IMR-90 (cell line): ENCODE data around the gene CCDC40. TPM values are rescaled to one million over a fixed set of nuclear protein-coding genes. Genes with fewer than 3 reads are reported as not detected.

Source experiments
- ATAC-seq: fragments of 200-7000 bp; cut with Tn5 transposase; 2 replicates; pipeline ENCODE4 v1.9.1; 2020; ENCODE audit warnings: low read depth, mild to moderate bottlenecking, moderate library complexity
- BruUV-seq: library from RNA; stranded (reverse); fragments of 400-500 nt; replicated peaks from 2 replicates; lab custom pipeline; 2021; lab: Mats Ljungman, UMichigan
- CTCF ChIA-PET: fragments of 300-600 bp; formaldehyde crosslinking; extraction: SDS; loops from one replicate; lab custom pipeline; 2021; ENCODE audit warnings: antibody characterized with exemption; lab: Yijun Ruan, JAX
- POLR2A ChIA-PET: fragments of 300-600 bp; sonication (Branson Sonifier 250); formaldehyde crosslinking; loops from one replicate; lab custom pipeline; 2022; ENCODE audit warnings: antibody characterized with exemption; ENCODE audit not compliant: unreplicated experiment; lab: Charles Lee
- DNase-seq: peaks from one replicate; pipeline ENCODE4 v3.0.0; 2013
- H2AFZ ChIP-seq: replicated peaks from 2 replicates; pipeline ENCODE3; 2013; ENCODE audit warnings: low read length, mild to moderate bottlenecking; ENCODE audit not compliant: poor library complexity
- H2AK5ac ChIP-seq: 2 replicates; pipeline ENCODE4 v1.6.1; 2013; ENCODE audit warnings: low read depth, low read length, inconsistent platforms
- H2AK9ac ChIP-seq: replicated peaks from 2 replicates; pipeline ENCODE3; 2013; ENCODE audit warnings: mild to moderate bottlenecking, low read depth, low read length, moderate library complexity; ENCODE audit not compliant: poor library complexity
- H2BK120ac ChIP-seq: 2 replicates; pipeline ENCODE4 v1.6.1; 2013; ENCODE audit warnings: low read depth, low read length, inconsistent platforms
- H2BK15ac ChIP-seq: 3 replicates; pipeline ENCODE4 v1.6.1; 2013; ENCODE audit warnings: low read depth, low read length, inconsistent platforms
- H2BK20ac ChIP-seq: 2 replicates; pipeline ENCODE4 v1.6.1; 2013; ENCODE audit warnings: low read depth, mild to moderate bottlenecking, inconsistent platforms, low read length, moderate library complexity
- H2BK5ac ChIP-seq: 2 replicates; pipeline ENCODE4 v1.6.1; 2013; ENCODE audit warnings: mild to moderate bottlenecking, low read depth, low read length, inconsistent platforms; ENCODE audit not compliant: poor library complexity, severe bottlenecking
- H3K14ac ChIP-seq: replicated peaks from 2 replicates; pipeline ENCODE4 v1.6.1; 2013; ENCODE audit warnings: low read depth, low read length, inconsistent platforms
- H3K18ac ChIP-seq: 2 replicates; pipeline ENCODE4 v1.6.1; 2013; ENCODE audit warnings: low read depth, low read length, control low read depth
- H3K23ac ChIP-seq: 2 replicates; pipeline ENCODE4 v1.6.1; 2013; ENCODE audit warnings: low read depth, low read length, inconsistent platforms
- H3K27ac ChIP-seq: 2 replicates; pipeline ENCODE4 v1.5.1; 2013; ENCODE audit warnings: mild to moderate bottlenecking, control low read depth, low read length; ENCODE audit not compliant: insufficient read depth
- H3K27me3 ChIP-seq: 2 replicates; pipeline ENCODE4 v1.6.1; 2013; ENCODE audit warnings: low read length; ENCODE audit not compliant: control insufficient read depth, insufficient read depth
- H3K36me3 ChIP-seq: 2 replicates; pipeline ENCODE4 v1.6.1; 2013; ENCODE audit warnings: low read length, mixed read lengths; ENCODE audit not compliant: control insufficient read depth, insufficient read depth
- H3K4ac ChIP-seq: 2 replicates; pipeline ENCODE4 v1.6.1; 2013; ENCODE audit warnings: low read depth, low read length, inconsistent platforms
- H3K4me1 ChIP-seq: 2 replicates; pipeline ENCODE4 v1.6.1; 2013; ENCODE audit warnings: low read length, mixed read lengths; ENCODE audit not compliant: control insufficient read depth, insufficient read depth
- H3K4me2 ChIP-seq: 2 replicates; pipeline ENCODE4 v1.6.1; 2013; ENCODE audit warnings: low read depth, mild to moderate bottlenecking, control low read depth, low read length, moderate library complexity
- H3K4me3 ChIP-seq: 2 replicates; pipeline ENCODE4 v1.5.1; 2013; ENCODE audit warnings: low read depth, mild to moderate bottlenecking, control low read depth, low read length, moderate library complexity; ENCODE audit not compliant: insufficient read depth
- H3K56ac ChIP-seq: 2 replicates; pipeline ENCODE4 v1.6.1; 2013; ENCODE audit warnings: low read length, inconsistent platforms; ENCODE audit not compliant: insufficient read depth; ENCODE audit errors: extremely low read depth
- H3K79me1 ChIP-seq, 2 experiments: 2 replicates each; pipeline ENCODE4 v1.6.1; 2013; ENCODE audit warnings: low read length in 2 of 2, inconsistent platforms in 1 of 2, low read depth in 1 of 2
- H3K9ac ChIP-seq: 2 replicates; pipeline ENCODE4 v1.6.1; 2013; ENCODE audit warnings: low read depth, low read length, control low read depth
- H3K9me1 ChIP-seq: 2 replicates; pipeline ENCODE4 v1.6.1; 2013; ENCODE audit warnings: low read length, inconsistent platforms; ENCODE audit not compliant: insufficient read depth
- H3K9me3 ChIP-seq: 2 replicates; pipeline ENCODE4 v1.6.1; 2013; ENCODE audit warnings: low read length; ENCODE audit not compliant: control insufficient read depth, insufficient read depth
- H4K20me1 ChIP-seq: 2 replicates; pipeline ENCODE4 v1.6.1; 2013; ENCODE audit warnings: low read length, inconsistent platforms; ENCODE audit not compliant: insufficient read depth
- H4K5ac ChIP-seq: 2 replicates; pipeline ENCODE4 v1.6.1; 2013; ENCODE audit warnings: mild to moderate bottlenecking, low read depth, low read length, control low read depth
- H4K8ac ChIP-seq, 2 experiments: 2 replicates each; pipeline ENCODE4 v1.6.1; 2013; ENCODE audit warnings: low read depth in 2 of 2, low read length in 2 of 2, control low read depth in 1 of 2, inconsistent platforms in 1 of 2
- H4K91ac ChIP-seq: 2 replicates; pipeline ENCODE4 v1.6.1; 2013; ENCODE audit warnings: low read depth, low read length, inconsistent platforms; ENCODE audit not compliant: insufficient read depth
- CEBPB ChIP-seq: IDR thresholded peaks from 2 replicates; pipeline ENCODE4 v1.6.1; 2012; ENCODE audit warnings: low read depth, low read length, improper control_type of control experiment
- CTCF ChIP-seq: conservative IDR thresholded peaks from 2 replicates; pipeline ENCODE4 v1.5.1; 2012; ENCODE audit warnings: mild to moderate bottlenecking, low read depth, low read length, improper control_type of control experiment
- ELK1 ChIP-seq: fragments of 150-350 bp; IDR thresholded peaks from 2 replicates; pipeline ENCODE4 v1.6.1; 2016; ENCODE audit warnings: low read depth, mild to moderate bottlenecking, low read length, moderate library complexity, borderline replicate concordance
- FOS ChIP-seq: fragments of 150-350 bp; IDR thresholded peaks from 2 replicates; pipeline ENCODE4 v1.6.1; 2016; ENCODE audit warnings: low read depth, low read length
- MAZ ChIP-seq: IDR thresholded peaks from 2 replicates; pipeline ENCODE4 v1.6.1; 2012; ENCODE audit warnings: low read depth, mild to moderate bottlenecking, low read length, improper control_type of control experiment, moderate library complexity, borderline replicate concordance
- MXI1 ChIP-seq: IDR thresholded peaks from 2 replicates; pipeline ENCODE4 v1.6.1; 2012; ENCODE audit warnings: low read depth, mild to moderate bottlenecking, low read length, moderate library complexity, borderline replicate concordance
- RCOR1 ChIP-seq: IDR thresholded peaks from 2 replicates; pipeline ENCODE4 v1.6.1; 2012; ENCODE audit warnings: mild to moderate bottlenecking, low read length, improper control_type of control experiment; ENCODE audit not compliant: insufficient replicate concordance
- USF2 ChIP-seq: fragments of 150-350 bp; IDR thresholded peaks from 2 replicates; pipeline ENCODE4 v1.6.1; 2017; ENCODE audit warnings: mild to moderate bottlenecking, antibody characterized with exemption, low read length, low read depth
- WGBS, 2 experiments: methylation state at CpG; one replicate each; pipeline versions ENCODE4 v1.1.5 to v1.1.7; 2013; ENCODE audit warnings: missing lambda C conversion rate in 2 of 2; ENCODE audit not compliant: insufficient read length in 1 of 2; ENCODE audit errors: extremely low coverage in 2 of 2; 5-methylcytosine and 5-hydroxymethylcytosine counted together
- dilution Hi-C: fragments of 300-500 bp; cut with HindIII; formaldehyde crosslinking; loops from one replicate; pipeline ENCODE4 v1.14.3; 2018; ENCODE audit warnings: low sequenced_read_pairs; ENCODE audit not compliant: unreplicated experiment
- in situ Hi-C: fragments of 300-500 bp; cut with MboI; formaldehyde crosslinking; loops from 3 replicates; pipeline ENCODE4 v1.14.3; 2019; ENCODE audit warnings: low sequenced_read_pairs, inconsistent platforms, mixed read lengths
- intact Hi-C: fragments of 100-400 bp; cut with micrococcal nuclease; formaldehyde crosslinking; loops from 2 replicates; pipeline ENCODE4 v1.10.0; 2022
- polyA plus RNA-seq, 3 experiments: library from polyadenylated mRNA; depleted of rRNA; stranded (reverse); fragments of >200 nt; gene quantifications; 2 replicates each; pipeline ENCODE4 v1.2.3, GENCODE V29; 2012; ENCODE audit warnings: low replicate concordance in 1 of 3
- total RNA-seq: library from RNA; depleted of rRNA; stranded (reverse); fragments of >200 nt; gene quantifications from 2 replicates; pipeline ENCODE4 v1.2.3, GENCODE V29; 2012

The CCDC40 gene
- total and polyA plus RNA-seq, 2 of the 4 experiments (the other 2 are of a cell fraction): 0.90 to 4.7 TPM

GRCh38 chr17:80097127-80097621 lies 60.7 kb downstream of the CCDC40 start:
- Histone ChIP-seq H2BK5ac (no peak overlapping the region), H3K27me3 (peaks cover 2% of the 10 kb centered on the region), H2BK120ac (no peak overlapping the region), H2AK9ac (peak overlapping the region; percentile 52), H3K56ac (no peak overlapping the region), H3K4me2 (no peak overlapping the region), H3K18ac (no peak overlapping the region), H4K5ac (no peak overlapping the region), H3K4me1 (peaks cover 2% of the 10 kb centered on the region), H2BK15ac (no peak overlapping the region), H3K27ac (no peak overlapping the region), H3K9me1 (peaks cover 4% of the 10 kb centered on the region), H3K9me3 (no peaks in the 10 kb centered on the region), H2AFZ (peak overlapping the region; percentile 33), H3K36me3 (no peaks in the 10 kb centered on the region), H3K23ac (no peak overlapping the region), H2AK5ac (no peak overlapping the region), H2BK20ac (no peak overlapping the region), H3K4ac (no peak overlapping the region), H4K20me1 (no peaks in the 10 kb centered on the region), H3K4me3 (no peak overlapping the region), H3K79me1 (peaks cover 0 to 7% of the 10 kb centered on the region in 2 experiments; a peak in 3 of 4 replicates), H3K9ac (no peak overlapping the region), H4K8ac (no peak overlapping the region), H3K14ac (no peak overlapping the region), H4K91ac (no peak overlapping the region)
- POLR2A ChIA-PET: no interaction called here
- dilution Hi-C loops: no loop called here
- WGBS, 2 experiments: 68% methylated on average over 8 of the region's 17 CpGs; no CpG with 5 or more reads in 1 of the 2 experiments
- TF ChIP-seq MXI1: no peak
- TF ChIP-seq CEBPB: no peak
- no peak for TF ChIP-seq RCOR1
- no peak for TF ChIP-seq FOS
- TF ChIP-seq USF2: no peak
- TF ChIP-seq ELK1: no peak
- TF ChIP-seq CTCF: no peak
- no peak for TF ChIP-seq MAZ
- intact Hi-C loops: no loop called here
- CTCF ChIA-PET: no interaction called here
- BruUV-seq: no TSS peak
- in situ Hi-C loops: no loop called here
- DNase-seq: no peak
- ATAC-seq: no peak
